ENCODE results near the gene SLC35E1.
"Not testable (repeated sequence)": the region's sequence is repeated elsewhere in the genome, so short reads cannot be mapped to it uniquely, and the experiment has no call there.

The SLC35E1 gene

DNA sequence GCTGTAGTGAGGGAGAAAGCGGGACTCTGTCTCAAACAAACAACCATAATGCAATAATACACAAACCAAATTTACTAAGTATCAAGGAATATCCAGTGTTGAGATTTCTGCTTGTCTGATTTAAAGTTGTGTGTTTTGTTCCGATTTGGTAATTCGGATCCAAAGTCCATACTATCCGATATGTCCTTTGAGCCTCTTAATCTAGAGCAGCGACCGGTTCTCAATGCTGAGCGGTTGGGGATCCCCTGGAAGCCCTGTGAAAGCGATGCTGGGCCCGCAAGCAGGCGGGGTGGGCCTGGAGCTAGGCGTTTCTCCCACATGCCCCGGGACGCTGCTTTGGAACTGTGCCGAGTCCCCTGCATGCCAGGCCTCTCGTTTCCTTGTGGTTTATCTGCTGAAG lies 55.8 kb downstream of the SLC35E1 start:
- DNase-seq = no peak
- in situ Hi-C loops (cut with HindIII; ENCODE audit: low pct_ligation_motif_present, low pct_unique_long_range_greater_than_20kb, low sequenced_read_pairs) = no loop called here

DNA sequence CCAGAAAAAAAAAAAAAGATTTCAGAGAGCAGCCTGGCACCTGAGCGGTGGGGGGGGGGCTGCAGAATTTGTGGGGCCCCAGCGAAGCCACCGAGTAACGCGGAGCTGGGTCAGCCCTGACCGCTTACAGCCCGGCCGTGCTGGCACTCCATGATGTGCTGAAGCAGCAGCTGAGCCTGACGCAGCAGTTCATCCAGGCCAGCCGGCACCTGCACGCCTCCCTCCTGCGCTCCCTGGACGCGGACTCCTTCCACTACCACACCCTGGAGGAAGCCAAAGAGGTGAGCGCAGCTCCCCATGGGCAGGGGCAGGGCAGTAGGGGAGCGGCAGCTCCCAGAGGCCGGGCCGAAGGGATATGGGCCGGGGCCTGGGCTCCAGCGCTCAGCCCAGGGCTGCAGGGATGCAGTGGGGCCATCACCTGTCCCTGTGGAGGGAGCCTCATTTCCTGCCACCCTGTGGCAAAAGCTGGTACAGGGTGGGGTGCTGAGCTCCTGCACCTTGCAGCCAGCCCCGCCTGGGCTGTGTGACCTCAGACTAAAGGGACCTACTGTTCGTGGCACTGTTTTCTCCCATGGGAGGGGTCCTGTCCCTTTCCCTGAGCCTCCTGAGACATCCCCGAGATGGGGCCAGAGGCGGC lies 57.7 kb downstream of the SLC35E1 start:
- no peak for DNase-seq
- in situ Hi-C loops (cut with HindIII; ENCODE audit: low pct_ligation_motif_present, low pct_unique_long_range_greater_than_20kb, low sequenced_read_pairs) = no loop called here

DNA sequence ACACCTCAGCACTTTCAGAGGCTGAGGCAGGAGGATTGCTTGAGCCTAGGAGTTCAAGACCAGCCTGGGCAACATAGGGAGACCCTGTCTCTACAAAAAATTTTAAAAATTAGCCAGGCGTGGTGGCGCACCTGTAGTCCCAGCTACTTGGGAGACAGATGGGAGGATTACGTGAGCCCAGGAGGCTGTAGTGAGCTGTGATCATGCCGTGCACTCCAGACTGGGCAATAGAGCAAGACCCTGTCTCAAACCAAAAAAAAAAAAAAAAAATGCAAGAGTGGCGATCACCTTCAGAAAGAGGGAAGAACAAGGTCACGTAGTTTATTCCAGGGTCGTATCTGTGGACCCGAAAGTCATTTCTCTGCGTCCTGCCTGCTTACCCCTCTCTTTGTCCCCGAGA lies 59.6 kb downstream of the SLC35E1 start:
- in situ Hi-C loops (cut with HindIII; ENCODE audit: low pct_ligation_motif_present, low pct_unique_long_range_greater_than_20kb, low sequenced_read_pairs); DNase-seq: not testable (repeated sequence)

DNA sequence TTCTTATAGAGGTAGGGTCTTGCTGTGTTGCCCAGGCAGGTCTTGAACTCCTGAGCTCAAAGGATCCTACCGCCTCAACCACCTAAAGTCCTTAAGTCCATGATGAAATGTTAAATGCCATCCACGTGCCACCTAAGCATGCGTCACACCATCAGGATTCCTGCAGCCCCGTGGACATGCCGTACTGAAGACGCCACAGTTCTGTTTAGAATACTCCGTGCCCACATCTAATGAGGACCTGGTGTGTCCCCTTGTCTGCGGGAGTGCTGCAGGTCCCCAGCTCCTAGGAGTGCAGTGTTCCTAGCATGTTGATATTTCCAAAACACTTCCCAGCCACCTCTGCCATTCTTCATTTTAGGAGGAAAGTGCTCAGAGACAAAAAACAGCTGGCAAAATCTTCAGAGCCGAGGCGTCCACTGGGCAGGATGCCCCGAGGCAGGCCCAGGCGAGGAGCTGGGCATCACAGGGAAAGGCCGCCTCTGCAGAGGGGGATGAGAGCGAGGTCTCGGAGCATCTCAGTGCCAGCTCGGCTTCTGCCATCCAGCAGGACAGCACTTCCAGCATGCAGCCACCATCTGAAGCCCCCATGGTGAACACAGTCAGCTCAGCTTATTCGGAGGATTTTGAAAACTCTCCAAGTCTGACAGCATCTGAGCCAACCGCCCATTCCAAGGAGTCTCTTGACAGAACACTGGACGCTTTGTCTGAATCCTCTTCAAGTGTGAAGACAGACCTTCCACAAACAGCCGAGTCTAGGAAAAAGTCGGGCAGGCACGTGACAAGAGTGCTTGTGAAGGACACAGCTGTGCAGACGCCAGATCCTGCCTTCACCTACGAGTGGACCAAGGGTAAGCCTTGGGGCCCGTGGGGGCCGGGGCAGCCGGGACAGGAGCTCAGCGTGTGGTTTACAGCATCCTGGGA lies 62.8 kb downstream of the SLC35E1 start:
- no peak for DNase-seq
- in situ Hi-C loops (cut with HindIII; ENCODE audit: low pct_ligation_motif_present, low pct_unique_long_range_greater_than_20kb, low sequenced_read_pairs) = no loop called here

DNA sequence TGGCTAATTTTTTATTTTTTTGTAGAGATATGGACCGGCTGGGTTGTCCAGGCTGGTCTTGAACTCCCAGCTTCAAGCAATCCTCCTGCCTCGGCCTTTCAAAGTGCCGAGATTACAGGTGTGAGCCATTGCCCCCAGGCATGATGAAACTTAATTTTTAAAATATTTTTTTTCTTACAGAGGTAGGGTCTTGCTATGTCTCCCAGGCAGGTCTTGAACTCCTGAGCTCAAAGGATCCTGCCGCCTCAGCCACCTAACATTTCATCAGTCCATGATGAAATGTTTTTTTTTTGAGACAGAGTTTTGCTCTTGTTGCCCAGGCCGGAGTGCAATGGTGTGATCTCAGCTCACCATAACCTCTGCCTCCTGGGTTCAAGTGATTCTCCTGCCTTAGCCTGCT lies 63.7 kb downstream of the SLC35E1 start:
- DNase-seq = no peak
- in situ Hi-C loops (cut with HindIII; ENCODE audit: low pct_ligation_motif_present, low pct_unique_long_range_greater_than_20kb, low sequenced_read_pairs) = no loop called here

DNA sequence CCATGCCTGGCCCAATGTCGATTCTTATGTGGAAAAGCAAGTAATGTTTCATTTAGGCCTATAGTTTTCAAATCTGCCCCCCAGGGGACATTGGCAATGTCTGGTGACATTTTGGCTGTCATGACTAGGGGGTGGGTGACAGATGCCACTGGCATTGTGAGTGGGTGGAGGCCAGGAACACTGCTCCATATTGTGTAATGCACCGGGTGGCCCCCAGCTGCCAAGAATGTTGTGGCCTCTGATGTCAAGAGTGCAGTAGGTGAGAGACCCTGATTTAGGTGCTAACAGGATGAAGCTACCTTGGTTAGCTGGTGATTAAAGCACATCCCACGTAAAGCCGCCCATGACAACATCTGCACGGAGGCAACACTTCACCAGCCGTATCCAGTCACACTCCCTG lies 65.3 kb downstream of the SLC35E1 start:
- DNase-seq = no peak
- in situ Hi-C loops (cut with HindIII; ENCODE audit: low pct_ligation_motif_present, low pct_unique_long_range_greater_than_20kb, low sequenced_read_pairs) = no loop called here

DNA sequence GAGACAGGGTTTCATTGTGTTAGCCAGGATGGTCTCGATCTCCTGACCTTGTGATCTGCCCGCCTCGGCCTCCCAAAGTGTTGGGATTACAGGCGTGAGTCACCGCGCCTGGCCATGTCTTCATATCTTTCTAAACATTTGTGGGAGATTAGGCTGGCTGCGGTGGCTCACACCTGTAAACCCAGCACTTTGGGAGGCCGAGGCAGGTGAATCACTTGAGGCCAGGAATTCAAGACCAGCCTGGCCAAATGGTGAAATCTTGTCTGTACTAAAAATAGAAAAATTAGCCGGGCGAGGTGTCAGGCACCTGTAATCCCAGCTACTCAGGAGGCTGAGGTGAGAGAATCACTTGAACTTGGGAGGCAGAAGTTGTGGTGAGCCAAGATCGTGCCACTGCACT lies 66.1 kb downstream of the SLC35E1 start:
- in situ Hi-C loops (cut with HindIII; ENCODE audit: low pct_ligation_motif_present, low pct_unique_long_range_greater_than_20kb, low sequenced_read_pairs); DNase-seq: not testable (repeated sequence)

DNA sequence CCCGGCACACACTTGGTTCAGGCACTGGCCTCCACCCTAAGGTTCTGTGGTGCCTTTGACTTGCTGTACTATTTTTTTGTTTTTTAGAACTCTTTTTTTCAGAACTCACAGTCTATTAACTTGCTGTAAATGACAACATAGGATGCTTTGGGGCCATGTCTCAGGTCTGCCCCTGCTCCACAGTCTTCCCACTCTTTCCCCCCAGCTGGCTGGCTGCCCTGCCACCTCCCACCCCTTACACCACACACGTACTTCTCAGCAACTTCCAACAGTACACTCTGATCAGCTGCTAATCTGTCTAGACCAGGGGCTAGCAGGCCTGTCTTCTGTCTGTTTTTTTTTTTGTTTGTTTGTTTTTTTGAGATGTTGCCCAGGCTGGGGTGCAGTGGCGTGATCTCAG lies 67.9 kb downstream of the SLC35E1 start:
- no peak for DNase-seq
- in situ Hi-C loops (cut with HindIII; ENCODE audit: low pct_ligation_motif_present, low pct_unique_long_range_greater_than_20kb, low sequenced_read_pairs) = no loop called here
